Loucy (cell line): ENCODE data around the gene CELF5.

Source experiments
- H2AFZ ChIP-seq: fragments of 200-600 bp; sonication (generic); 2 replicates; pipeline ENCODE4 v1.6.0; 2016; ENCODE audit warnings: antibody characterized with exemption, mild to moderate bottlenecking, low read length, moderate library complexity
- H3F3A ChIP-seq: fragments of 200-600 bp; 2 replicates; pipeline ENCODE4 v1.6.0; 2016; ENCODE audit warnings: antibody characterized with exemption, low read depth, mild to moderate bottlenecking
- H3K27me3 ChIP-seq: fragments of 200-600 bp; sonication (generic); 2 replicates; pipeline ENCODE4 v1.6.1; 2014; ENCODE audit warnings: low read length, mild to moderate bottlenecking; ENCODE audit not compliant: insufficient read depth, poor library complexity, severe bottlenecking
- H3K36me3 ChIP-seq: fragments of 200-600 bp; sonication (generic); 2 replicates; pipeline ENCODE4 v1.6.1; 2016; ENCODE audit warnings: low read length; ENCODE audit not compliant: insufficient read depth
- H3K4me1 ChIP-seq: fragments of 200-600 bp; sonication (generic); 2 replicates; pipeline ENCODE4 v1.5.1; 2014; ENCODE audit warnings: low read length, mild to moderate bottlenecking; ENCODE audit not compliant: insufficient read depth, poor library complexity, severe bottlenecking
- H3K4me2 ChIP-seq: fragments of 200-600 bp; sonication (generic); 2 replicates; pipeline ENCODE4 v1.6.0; 2014; ENCODE audit warnings: antibody characterized with exemption, low read length, low read depth, mild to moderate bottlenecking; ENCODE audit not compliant: poor library complexity, severe bottlenecking
- H3K4me3 ChIP-seq: fragments of 200-600 bp; sonication (generic); 2 replicates; pipeline ENCODE4 v1.5.1; 2014; ENCODE audit warnings: low read length, mild to moderate bottlenecking, mixed read lengths; ENCODE audit not compliant: poor library complexity, severe bottlenecking
- H3K79me2 ChIP-seq: fragments of 200-600 bp; sonication (generic); 2 replicates; pipeline ENCODE4 v1.6.1; 2014; ENCODE audit warnings: low read length; ENCODE audit not compliant: insufficient read depth
- H3K9ac ChIP-seq: fragments of 200-600 bp; sonication (generic); 2 replicates; pipeline ENCODE4 v1.6.0; 2014; ENCODE audit warnings: mild to moderate bottlenecking, low read depth, low read length, moderate library complexity; ENCODE audit not compliant: poor library complexity, severe bottlenecking
- H3K9me2 ChIP-seq: fragments of 200-600 bp; sonication (generic); replicated peaks from 2 replicates; pipeline ENCODE4 v1.6.1; 2016; ENCODE audit warnings: low read depth, low read length, mixed read lengths
- H3K9me3 ChIP-seq: fragments of 200-600 bp; sonication (generic); 2 replicates; pipeline ENCODE4 v1.6.1; 2014; ENCODE audit warnings: mild to moderate bottlenecking, antibody characterized with exemption, low read length, low read depth; ENCODE audit not compliant: insufficient read depth
- H4K20me1 ChIP-seq: fragments of 200-600 bp; sonication (generic); 2 replicates; pipeline ENCODE4 v1.6.0; 2014; ENCODE audit warnings: antibody characterized with exemption, low read length, mild to moderate bottlenecking; ENCODE audit not compliant: insufficient read depth, poor library complexity, severe bottlenecking
- EZH2phosphoT487 ChIP-seq: fragments of 200-600 bp; IDR thresholded peaks from 2 replicates; pipeline ENCODE4 v1.6.1; 2018; ENCODE audit warnings: antibody characterized with exemption, mild to moderate bottlenecking, moderate library complexity, borderline replicate concordance
- TF ChIP-seq, protein P1 (sequence below): fragments of 200-600 bp; sonication (generic); conservative IDR thresholded peaks from 2 replicates; pipeline ENCODE4 v1.5.1; 2014; ENCODE audit warnings: mild to moderate bottlenecking, antibody characterized with exemption, low read length

CELF5 gene

GRCh38 chr19:3254520-3254919 lies 30.1 kb downstream of the CELF5 start:
- TF ChIP-seq, protein P1, sequence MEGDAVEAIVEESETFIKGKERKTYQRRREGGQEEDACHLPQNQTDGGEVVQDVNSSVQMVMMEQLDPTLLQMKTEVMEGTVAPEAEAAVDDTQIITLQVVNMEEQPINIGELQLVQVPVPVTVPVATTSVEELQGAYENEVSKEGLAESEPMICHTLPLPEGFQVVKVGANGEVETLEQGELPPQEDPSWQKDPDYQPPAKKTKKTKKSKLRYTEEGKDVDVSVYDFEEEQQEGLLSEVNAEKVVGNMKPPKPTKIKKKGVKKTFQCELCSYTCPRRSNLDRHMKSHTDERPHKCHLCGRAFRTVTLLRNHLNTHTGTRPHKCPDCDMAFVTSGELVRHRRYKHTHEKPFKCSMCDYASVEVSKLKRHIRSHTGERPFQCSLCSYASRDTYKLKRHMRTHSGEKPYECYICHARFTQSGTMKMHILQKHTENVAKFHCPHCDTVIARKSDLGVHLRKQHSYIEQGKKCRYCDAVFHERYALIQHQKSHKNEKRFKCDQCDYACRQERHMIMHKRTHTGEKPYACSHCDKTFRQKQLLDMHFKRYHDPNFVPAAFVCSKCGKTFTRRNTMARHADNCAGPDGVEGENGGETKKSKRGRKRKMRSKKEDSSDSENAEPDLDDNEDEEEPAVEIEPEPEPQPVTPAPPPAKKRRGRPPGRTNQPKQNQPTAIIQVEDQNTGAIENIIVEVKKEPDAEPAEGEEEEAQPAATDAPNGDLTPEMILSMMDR = no peak
- no peak for TF ChIP-seq EZH2phosphoT487
- Histone ChIP-seq H3K9me2 (no peaks in the 10 kb centered on the region), H3K4me3 (no peak overlapping the region), H3F3A (no peaks in the 10 kb centered on the region), H3K9ac (no peak overlapping the region), H3K4me1 (no peaks in the 10 kb centered on the region), H3K9me3 (no peaks in the 10 kb centered on the region), H3K27me3 (no peaks in the 10 kb centered on the region), H3K79me2 (no peaks in the 10 kb centered on the region), H4K20me1 (no peaks in the 10 kb centered on the region), H3K4me2 (no peak overlapping the region), H2AFZ (no peak overlapping the region), H3K36me3 (no peaks in the 10 kb centered on the region)

DNA sequence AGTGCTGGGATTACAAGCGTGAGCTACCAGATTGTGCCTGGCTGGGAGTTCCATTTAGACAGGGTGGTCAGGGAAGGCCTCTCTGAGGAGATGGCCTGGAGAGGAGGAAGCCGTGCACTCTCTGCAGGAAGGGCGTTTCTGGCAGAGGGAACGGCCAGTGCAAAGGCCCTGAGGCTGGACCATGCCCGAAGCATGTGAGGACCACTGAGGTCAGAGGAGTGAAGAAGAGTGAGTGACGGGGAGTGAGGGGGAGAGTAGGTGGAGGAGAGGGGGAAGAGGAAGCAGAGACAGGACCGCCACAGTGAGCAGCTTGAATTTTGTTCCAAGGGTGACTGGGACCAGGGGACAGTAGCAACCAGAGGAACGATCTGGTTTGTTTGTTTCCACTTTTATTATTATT lies 32.6 kb downstream of the CELF5 start:
- Histone ChIP-seq H3K36me3 (no peaks in the 10 kb centered on the region), H3K27me3 (no peaks in the 10 kb centered on the region), H3K79me2 (no peaks in the 10 kb centered on the region), H3K4me3 (no peak overlapping the region), H3F3A (no peaks in the 10 kb centered on the region), H3K9ac (no peak overlapping the region), H3K4me1 (no peaks in the 10 kb centered on the region), H3K9me3 (no peaks in the 10 kb centered on the region), H3K4me2 (no peak overlapping the region), H2AFZ (no peak overlapping the region), H4K20me1 (no peaks in the 10 kb centered on the region), H3K9me2 (no peaks in the 10 kb centered on the region)
- TF ChIP-seq, protein P1 = no peak
- TF ChIP-seq EZH2phosphoT487 = no peak

GRCh38 chr19:3262362-3262761 lies 37.9 kb downstream of the CELF5 start:
- H3K9me2 ChIP-seq = no peaks in the 10 kb centered on the region

More at GRCh38 chr19:3262362-3262761, 37.9 kb downstream of the CELF5 start:
- no peaks in the 10 kb centered on the region for H3K36me3 ChIP-seq
- H3K9me3 ChIP-seq = no peaks in the 10 kb centered on the region
- no peaks in the 10 kb centered on the region for H3K4me1 ChIP-seq
- no peak overlapping the region for H3K9ac ChIP-seq
- no peaks in the 10 kb centered on the region for H3F3A ChIP-seq
- H3K4me2 ChIP-seq = no peak overlapping the region
- H2AFZ ChIP-seq = no peak overlapping the region
- TF ChIP-seq, protein P1 = no peak
- TF ChIP-seq EZH2phosphoT487 = no peak
- no peaks in the 10 kb centered on the region for H3K79me2 ChIP-seq
- H3K4me3 ChIP-seq = no peak overlapping the region
- no peaks in the 10 kb centered on the region for H3K27me3 ChIP-seq
- no peaks in the 10 kb centered on the region for H4K20me1 ChIP-seq
